ENCODE measurements around the gene JADE2.

DNA sequence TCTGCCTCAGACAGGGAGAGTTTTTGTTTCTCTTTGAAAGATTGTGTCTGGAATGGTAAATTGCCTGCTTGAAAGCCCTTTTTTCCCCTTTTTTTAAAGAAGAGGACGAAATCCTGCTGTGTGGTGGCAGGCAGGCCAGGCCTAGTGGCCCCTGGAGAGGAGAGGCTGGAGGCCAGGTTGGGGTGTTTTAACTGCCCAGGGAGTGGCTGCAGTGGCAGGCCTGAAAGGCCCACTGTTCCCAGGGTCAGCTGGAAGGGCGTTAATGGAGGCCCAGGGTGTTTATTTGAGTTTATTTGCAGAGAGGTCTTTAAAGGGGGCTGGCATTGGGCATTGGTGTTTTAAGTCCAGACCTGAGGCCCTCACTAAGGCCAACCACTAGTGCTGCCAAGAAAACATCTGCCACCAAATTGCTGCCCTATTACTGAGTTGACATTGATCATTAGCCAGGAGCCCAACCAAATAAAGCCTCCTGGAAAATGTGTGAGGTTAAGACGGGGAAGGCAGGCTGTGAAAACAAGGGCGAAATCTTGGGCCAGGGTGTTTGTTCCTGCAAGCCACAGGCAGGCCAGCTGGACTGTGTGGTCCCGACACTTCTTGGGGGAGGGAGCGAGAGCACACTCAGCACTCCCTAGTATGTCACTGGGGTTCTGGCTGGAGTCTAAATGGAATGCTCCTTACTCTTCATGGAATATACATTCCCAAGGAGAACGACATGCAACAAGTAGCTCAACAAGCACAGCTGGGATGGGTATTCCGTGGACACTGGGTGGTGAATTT lies 5.0 kb downstream of the JADE2 start:
- TF ChIP-seq SUZ12 (IDR thresholded peaks at IDR 0.05; ENCODE audit: extremely low read depth, insufficient read depth, insufficient read length) = no peak
- no peak for TF ChIP-seq YY1 (IDR thresholded peaks at IDR 0.05; ENCODE audit: insufficient read depth, insufficient read length)
